SKM-1 (cell line): Measurements from ENCODE around the gene CYP24A1.

Experiments used
- DNase-seq: peaks from one replicate; lab custom pipeline; 2025; ENCODE audit not compliant: unreplicated experiment; lab: John Stamatoyannopoulos, UW

CYP24A1 gene

GRCh38 chr20:54115172-54115854, 58.5 kb downstream of the CYP24A1 start:
- DNase-seq = no peak

GRCh38 chr20:54114109-54114508, 59.7 kb downstream of the CYP24A1 start:
- DNase-seq = no peak

- no peak for DNase-seq
Observed at GRCh38 chr20:54113566-54113965, 60.2 kb downstream of the CYP24A1 start.

GRCh38 chr20:54112221-54112884, 61.4 kb downstream of the CYP24A1 start:
- no peak for DNase-seq

GRCh38 chr20:54111460-54111859, 62.3 kb downstream of the CYP24A1 start:
- no peak for DNase-seq

- no peak for DNase-seq
Observed at GRCh38 chr20:54110457-54110856, 63.3 kb downstream of the CYP24A1 start.

- no peak for DNase-seq
Observed at GRCh38 chr20:54110041-54110440, 63.7 kb downstream of the CYP24A1 start.

GRCh38 chr20:54108817-54109216, 65.0 kb downstream of the CYP24A1 start:
- no peak for DNase-seq

GRCh38 chr20:54108326-54108642, 65.5 kb downstream of the CYP24A1 start:
- DNase-seq = no peak

- no peak for DNase-seq
Observed at GRCh38 chr20:54107600-54108325, 66.0 kb downstream of the CYP24A1 start.

- no peak for DNase-seq
Observed at GRCh38 chr20:54107181-54107580, 66.6 kb downstream of the CYP24A1 start.

GRCh38 chr20:54106162-54106561, 67.6 kb downstream of the CYP24A1 start:
- no peak for DNase-seq

GRCh38 chr20:54105653-54106052, 68.1 kb downstream of the CYP24A1 start:
- DNase-seq = no peak

- no peak for DNase-seq
Observed at GRCh38 chr20:54104781-54105180, 69.0 kb downstream of the CYP24A1 start.

GRCh38 chr20:54103762-54104600, 69.8 kb downstream of the CYP24A1 start:
- no peak for DNase-seq
